OCI-LY1 (cell line): ENCODE measurements around the gene DKK3.
"Not testable (repeated sequence)": the region's sequence is repeated elsewhere in the genome, so short reads cannot be mapped to it uniquely, and the experiment has no call there.

Experiments used
- H2AFZ ChIP-seq: fragments of 200-600 bp; sonication (generic), shearing (Covaris generic); 2 replicates; pipeline ENCODE4 v1.6.0; 2014; ENCODE audit warnings: antibody characterized with exemption, mild to moderate bottlenecking, low read length
- H3F3A ChIP-seq: fragments of 200-600 bp; sonication (generic), shearing (Covaris generic); 2 replicates; pipeline ENCODE4 v1.6.0; 2014; ENCODE audit warnings: mild to moderate bottlenecking, antibody characterized with exemption, low read length, moderate library complexity; ENCODE audit not compliant: insufficient read depth
- H3K27ac ChIP-seq: fragments of 200-600 bp; sonication (generic); 2 replicates; pipeline ENCODE4 v1.5.1; 2014; ENCODE audit warnings: low read length, mixed run types, mild to moderate bottlenecking, low read depth; ENCODE audit not compliant: poor library complexity, severe bottlenecking
- H3K27me3 ChIP-seq: fragments of 200-600 bp; sonication (generic); 2 replicates; pipeline ENCODE4 v1.6.0; 2014; ENCODE audit warnings: antibody characterized with exemption, mild to moderate bottlenecking, low read length, moderate library complexity; ENCODE audit not compliant: insufficient read depth
- H3K36me3 ChIP-seq: fragments of 200-600 bp; sonication (generic); 2 replicates; pipeline ENCODE4 v1.6.1; 2014; ENCODE audit warnings: mild to moderate bottlenecking, antibody characterized with exemption, low read length, moderate library complexity, mixed read lengths; ENCODE audit not compliant: insufficient read depth
- H3K4me1 ChIP-seq: fragments of 200-600 bp; sonication (generic); 2 replicates; pipeline ENCODE4 v1.5.1; 2014; ENCODE audit warnings: mild to moderate bottlenecking, low read length, moderate library complexity; ENCODE audit not compliant: insufficient read depth, severe bottlenecking
- H3K4me2 ChIP-seq: fragments of 200-600 bp; sonication (generic), shearing (Covaris generic); 2 replicates; pipeline ENCODE4 v1.6.1; 2014; ENCODE audit warnings: low read length
- H3K4me3 ChIP-seq: fragments of 200-600 bp; sonication (generic); 2 replicates; pipeline ENCODE4 v1.5.1; 2014; ENCODE audit warnings: low read length, low read depth, mild to moderate bottlenecking, mixed read lengths; ENCODE audit not compliant: poor library complexity, severe bottlenecking
- H3K79me2 ChIP-seq: fragments of 200-600 bp; shearing (Covaris generic); 2 replicates; pipeline ENCODE4 v1.6.1; 2016; ENCODE audit warnings: mixed run types, low read length, mixed read lengths; ENCODE audit not compliant: insufficient read depth
- H3K9ac ChIP-seq: fragments of 200-600 bp; sonication (generic), shearing (Covaris generic); 2 replicates; pipeline ENCODE4 v1.6.1; 2014; ENCODE audit warnings: mild to moderate bottlenecking, low read length, mixed read lengths
- H3K9me2 ChIP-seq: fragments of 200-600 bp; sonication (generic), shearing (Covaris generic); 2 replicates; pipeline ENCODE4 v1.6.1; 2014; ENCODE audit warnings: low read depth, mild to moderate bottlenecking, low read length, mixed read lengths
- H3K9me3 ChIP-seq: fragments of 200-600 bp; shearing (Covaris generic); 2 replicates; pipeline ENCODE4 v1.6.1; 2014; ENCODE audit warnings: low read length, mixed read lengths
- H4K20me1 ChIP-seq: fragments of 200-600 bp; sonication (generic), shearing (Covaris generic); 2 replicates; pipeline ENCODE4 v1.6.0; 2016; ENCODE audit warnings: mild to moderate bottlenecking, low read length; ENCODE audit not compliant: insufficient read depth
- EZH2 ChIP-seq: fragments of 200-600 bp; sonication (generic), shearing (Covaris generic); IDR thresholded peaks from 2 replicates; pipeline ENCODE4 v1.8.0; 2017; ENCODE audit warnings: borderline replicate concordance, mixed run types, mild to moderate bottlenecking, antibody characterized with exemption, low read length, moderate library complexity, mixed read lengths
- TF ChIP-seq, protein P1 (sequence below): fragments of 200-600 bp; sonication (generic), shearing (Covaris generic); IDR thresholded peaks from 2 replicates; pipeline ENCODE4 v1.5.1; 2017; ENCODE audit warnings: mild to moderate bottlenecking, antibody characterized with exemption, low read length, moderate library complexity, mixed read lengths

Gene DKK3

DNA sequence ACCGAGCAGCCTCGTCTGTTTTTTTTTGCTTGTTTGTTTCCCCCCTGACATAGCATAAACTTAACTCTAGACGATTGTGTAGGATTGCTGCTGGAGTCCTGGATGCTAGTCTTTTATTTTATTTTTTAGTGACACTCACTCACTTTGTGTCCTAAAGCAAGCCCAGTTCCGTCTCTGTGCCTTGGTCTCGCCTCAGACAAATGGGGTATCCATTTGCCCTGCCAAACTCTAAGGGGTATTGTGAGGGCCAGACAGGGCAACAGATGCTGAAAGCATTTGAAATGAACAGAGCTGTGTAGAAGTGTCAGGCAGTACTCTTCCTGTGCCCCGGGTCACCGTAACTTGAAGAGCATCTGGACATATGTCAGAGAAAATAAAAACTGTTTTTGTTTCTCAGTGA is 34.8 kb upstream of the DKK3 start:
- no peak overlapping the region for H3K9ac ChIP-seq
- H3K27ac ChIP-seq = no peak overlapping the region
- no peaks in the 10 kb centered on the region for H3F3A ChIP-seq
- H3K4me1 ChIP-seq = no peaks in the 10 kb centered on the region
- no peaks in the 10 kb centered on the region for H3K36me3 ChIP-seq
- H3K79me2 ChIP-seq = no peaks in the 10 kb centered on the region
- no peak overlapping the region for H3K4me2 ChIP-seq
- no peak overlapping the region for H2AFZ ChIP-seq
- no peaks in the 10 kb centered on the region for H3K9me3 ChIP-seq
- no peaks in the 10 kb centered on the region for H3K27me3 ChIP-seq
- no peaks in the 10 kb centered on the region for H3K9me2 ChIP-seq
- no peak overlapping the region for H3K4me3 ChIP-seq
- TF ChIP-seq, protein P1, sequence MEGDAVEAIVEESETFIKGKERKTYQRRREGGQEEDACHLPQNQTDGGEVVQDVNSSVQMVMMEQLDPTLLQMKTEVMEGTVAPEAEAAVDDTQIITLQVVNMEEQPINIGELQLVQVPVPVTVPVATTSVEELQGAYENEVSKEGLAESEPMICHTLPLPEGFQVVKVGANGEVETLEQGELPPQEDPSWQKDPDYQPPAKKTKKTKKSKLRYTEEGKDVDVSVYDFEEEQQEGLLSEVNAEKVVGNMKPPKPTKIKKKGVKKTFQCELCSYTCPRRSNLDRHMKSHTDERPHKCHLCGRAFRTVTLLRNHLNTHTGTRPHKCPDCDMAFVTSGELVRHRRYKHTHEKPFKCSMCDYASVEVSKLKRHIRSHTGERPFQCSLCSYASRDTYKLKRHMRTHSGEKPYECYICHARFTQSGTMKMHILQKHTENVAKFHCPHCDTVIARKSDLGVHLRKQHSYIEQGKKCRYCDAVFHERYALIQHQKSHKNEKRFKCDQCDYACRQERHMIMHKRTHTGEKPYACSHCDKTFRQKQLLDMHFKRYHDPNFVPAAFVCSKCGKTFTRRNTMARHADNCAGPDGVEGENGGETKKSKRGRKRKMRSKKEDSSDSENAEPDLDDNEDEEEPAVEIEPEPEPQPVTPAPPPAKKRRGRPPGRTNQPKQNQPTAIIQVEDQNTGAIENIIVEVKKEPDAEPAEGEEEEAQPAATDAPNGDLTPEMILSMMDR = no peak
- no peak for TF ChIP-seq EZH2
- no peaks in the 10 kb centered on the region for H4K20me1 ChIP-seq

- Histone ChIP-seq H3F3A (no peaks in the 10 kb centered on the region), H3K9me2 (no peaks in the 10 kb centered on the region), H3K27me3 (no peaks in the 10 kb centered on the region), H3K4me1 (no peaks in the 10 kb centered on the region), H3K36me3 (no peaks in the 10 kb centered on the region), H3K9me3 (no peaks in the 10 kb centered on the region), H3K4me2 (no peak overlapping the region), H3K79me2 (no peaks in the 10 kb centered on the region), H4K20me1 (no peaks in the 10 kb centered on the region), H3K9ac (no peak overlapping the region), H2AFZ (no peak overlapping the region), H3K27ac (no peak overlapping the region), H3K4me3 (no peak overlapping the region)
- no peak for TF ChIP-seq EZH2
- TF ChIP-seq, protein P1 = no peak
These were observed 33.8 kb upstream of the DKK3 start for GRCh38 chr11:12042215-12042676.

DNA sequence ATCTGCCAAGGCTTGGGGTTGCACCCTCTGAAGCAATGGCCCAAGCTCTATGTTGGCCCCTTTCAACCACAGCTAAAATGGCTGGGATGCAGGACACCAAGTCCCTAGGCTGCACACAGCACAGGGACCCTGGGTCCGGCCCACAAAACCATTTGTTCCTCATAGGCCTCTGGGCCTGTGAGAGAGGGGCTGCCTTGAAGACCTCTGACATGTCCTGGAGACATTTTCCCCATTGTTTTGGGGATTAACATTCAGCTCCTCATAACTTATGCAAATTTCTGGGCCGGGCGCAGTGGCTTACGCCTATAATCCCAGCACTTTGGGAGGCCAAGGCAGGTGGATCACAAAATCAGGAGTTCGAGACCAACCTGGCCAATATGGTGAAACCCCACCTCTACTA is 32.3 kb upstream of the DKK3 start:
- not testable (repeated sequence) for H3K4me3 ChIP-seq, H3K4me1 ChIP-seq, H3K27ac ChIP-seq, H4K20me1 ChIP-seq, H3K36me3 ChIP-seq, H3K4me2 ChIP-seq, H3K9me2 ChIP-seq, H3K27me3 ChIP-seq, H3K9ac ChIP-seq, H3K79me2 ChIP-seq, H3K9me3 ChIP-seq, H2AFZ ChIP-seq, H3F3A ChIP-seq

DNA sequence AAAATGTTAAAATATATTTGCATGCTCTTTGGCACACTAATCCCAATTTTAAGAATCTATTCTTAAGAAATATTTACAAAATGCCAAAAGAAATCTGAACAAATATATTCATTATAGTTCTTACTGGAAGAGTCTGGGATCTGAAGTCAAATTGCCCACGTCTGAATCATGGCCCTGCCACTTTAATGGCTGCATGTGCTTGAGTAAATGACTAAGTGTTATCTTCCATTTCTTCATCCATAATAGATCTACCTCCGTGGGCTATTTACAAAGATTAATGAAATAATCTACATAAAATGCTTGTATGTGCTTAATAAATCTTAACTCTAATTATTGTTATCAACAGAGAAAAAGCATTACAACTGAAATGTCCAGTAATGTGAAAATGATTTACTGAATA is 24.5 kb upstream of the DKK3 start:
- Histone ChIP-seq H2AFZ (no peak overlapping the region), H3K9ac (no peak overlapping the region), H3K27ac (no peak overlapping the region), H3K4me1 (no peaks in the 10 kb centered on the region), H3F3A (no peaks in the 10 kb centered on the region), H4K20me1 (no peaks in the 10 kb centered on the region), H3K36me3 (no peaks in the 10 kb centered on the region), H3K4me2 (no peak overlapping the region), H3K79me2 (no peaks in the 10 kb centered on the region), H3K9me3 (no peaks in the 10 kb centered on the region), H3K9me2 (no peaks in the 10 kb centered on the region), H3K27me3 (no peaks in the 10 kb centered on the region), H3K4me3 (no peak overlapping the region)
- TF ChIP-seq, protein P1 = no peak
- TF ChIP-seq EZH2 = no peak
